Measurements from ENCODE around the gene NCAPG. TPM values are rescaled to one million over a fixed set of nuclear protein-coding genes. Genes with fewer than 3 reads are reported as not detected.
A peak's percentile ranks its signal among the peaks of the same experiment; 100 is the strongest.
"Not testable (repeated sequence)": the region's sequence is repeated elsewhere in the genome, so short reads cannot be mapped to it uniquely, and the experiment has no call there.

Gene NCAPG
- total RNA-seq, 1 experiment from 2014 or later = 25.2 TPM

DNA sequence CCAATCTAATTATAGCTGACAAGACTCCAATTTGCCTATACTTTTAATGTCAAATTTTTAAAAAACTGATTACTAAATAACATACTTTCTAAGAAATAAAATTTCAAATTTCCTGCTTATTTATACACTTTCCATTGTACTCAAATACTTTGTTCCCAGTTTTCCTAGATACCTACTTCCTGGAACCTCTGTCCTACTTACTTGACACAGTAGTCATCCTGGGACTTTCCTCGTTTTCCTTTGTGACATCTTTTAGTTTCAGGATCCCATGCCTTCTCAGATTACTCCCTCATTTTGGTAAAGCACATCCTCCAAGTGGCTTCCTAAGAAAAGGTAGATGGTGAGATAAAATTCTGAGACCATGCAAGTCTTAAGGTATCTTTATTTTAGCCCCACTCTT, 16.0 kb upstream of the NCAPG start:
- no peak for DNase-seq (ENCODE audit: low spot score)

DNA sequence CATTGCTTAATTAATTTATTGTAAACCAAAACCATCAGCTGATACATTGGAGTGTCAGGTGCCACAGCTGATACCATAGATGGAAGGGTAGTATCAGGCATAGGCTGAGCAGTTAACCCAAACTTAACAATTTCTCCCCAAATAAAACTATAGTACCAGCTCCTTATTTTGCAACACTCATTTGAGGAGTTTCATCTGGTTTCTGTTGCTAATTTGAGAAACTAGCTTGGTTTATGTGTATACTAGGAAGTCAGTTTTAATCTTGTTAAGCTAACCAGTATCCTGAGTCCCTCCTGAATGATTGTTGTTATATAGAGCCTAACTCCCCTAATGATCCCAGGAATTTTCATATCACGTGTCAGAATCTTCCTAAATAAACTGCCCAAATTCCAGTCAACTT, 13.0 kb upstream of the NCAPG start:
- DNase-seq (ENCODE audit: low spot score) = no peak

DNA sequence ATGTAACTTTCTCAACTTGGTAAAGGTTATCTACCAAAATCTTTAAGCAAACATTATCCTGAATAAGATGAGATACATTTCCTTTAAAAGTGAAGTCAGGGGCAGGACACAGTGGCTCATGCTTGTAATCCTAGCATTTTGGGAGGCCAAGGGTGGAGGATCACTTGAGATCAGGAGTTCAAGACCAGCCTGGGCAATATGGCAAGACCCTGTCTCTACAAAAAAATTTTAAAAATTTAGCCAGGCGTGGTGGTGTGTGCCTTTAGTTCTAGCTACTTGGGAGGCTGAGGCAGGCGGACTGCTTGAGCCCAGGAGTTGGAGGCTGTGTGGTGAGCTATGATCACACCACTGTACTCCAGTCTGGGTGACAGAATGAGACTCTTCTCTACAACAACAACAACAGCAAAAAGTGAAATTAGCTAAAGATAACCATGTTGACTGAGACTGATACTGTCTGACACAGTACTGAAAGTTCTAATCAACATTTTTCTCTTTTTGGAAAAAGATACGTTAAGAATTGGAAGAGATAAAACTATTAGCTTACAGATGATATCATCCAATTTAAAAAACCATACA, 5.1 kb upstream of the NCAPG start:
- DNase-seq (ENCODE audit: low spot score) = no peak

DNA sequence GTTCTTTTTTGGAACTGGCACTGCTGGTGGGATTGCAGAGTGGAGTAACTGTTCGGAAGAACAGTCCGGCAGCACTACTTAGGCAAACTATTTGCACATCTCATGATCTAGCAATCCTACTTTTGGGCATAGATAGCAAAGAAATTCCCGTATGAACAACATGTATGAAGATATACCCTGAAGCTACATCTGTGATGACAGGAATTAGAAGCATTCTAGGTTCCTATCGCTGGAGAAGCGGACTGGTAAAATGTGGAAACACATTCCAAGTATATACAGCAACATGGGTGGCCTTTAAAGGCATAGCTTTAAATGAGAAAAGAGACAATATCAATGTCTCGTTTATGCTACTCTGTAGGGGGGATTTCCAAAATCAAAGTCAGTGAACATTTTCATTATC, 3.3 kb upstream of the NCAPG start:
- no peak for DNase-seq (ENCODE audit: low spot score)

DNA sequence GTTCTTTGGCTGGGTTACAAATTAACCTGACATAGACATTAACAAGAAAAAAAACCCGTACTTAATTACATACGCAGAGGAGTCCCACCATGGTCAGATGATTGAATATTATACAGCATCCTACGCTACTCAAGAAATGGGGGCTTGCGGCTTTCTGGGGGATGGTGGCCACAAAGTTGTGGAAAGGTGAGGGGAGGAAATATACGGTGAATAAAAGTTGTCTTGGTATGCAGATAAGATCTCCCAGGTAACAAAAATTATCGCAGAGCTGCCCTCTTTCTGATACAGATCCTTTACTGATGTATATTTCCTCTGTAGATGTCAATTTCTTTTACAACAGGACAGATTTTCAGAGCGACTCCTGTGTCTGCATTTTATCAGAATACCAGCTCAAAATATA, 1.1 kb upstream of the NCAPG start:
- peak; percentile 43 for DNase-seq (ENCODE audit: low spot score)

DNA sequence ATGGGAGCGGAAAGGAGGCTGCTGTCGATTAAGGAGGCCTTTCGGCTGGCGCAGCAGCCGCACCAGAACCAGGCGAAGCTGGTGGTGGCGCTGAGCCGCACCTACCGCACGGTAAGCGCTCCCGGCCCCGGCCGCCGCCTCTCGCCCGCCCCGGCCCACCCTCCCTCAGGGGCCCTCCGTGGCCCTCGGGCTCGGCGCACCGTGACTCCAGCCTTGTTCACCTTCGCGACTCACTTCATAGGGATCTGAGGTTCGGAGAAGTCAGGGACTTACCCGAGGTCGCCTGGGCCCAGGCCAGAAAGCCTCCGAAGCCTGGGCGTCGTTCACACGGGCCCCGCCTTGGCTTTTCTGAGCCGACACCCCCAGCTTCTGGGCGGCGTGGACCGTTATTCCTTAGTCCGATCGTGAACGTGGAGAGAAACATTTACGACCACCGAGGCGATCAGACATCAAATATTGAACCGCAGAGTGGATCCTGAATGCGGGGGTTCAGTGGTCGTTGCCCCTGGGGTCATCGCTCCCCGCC, 362 bp downstream of the NCAPG start:
- no peak for DNase-seq (ENCODE audit: low spot score)

DNA sequence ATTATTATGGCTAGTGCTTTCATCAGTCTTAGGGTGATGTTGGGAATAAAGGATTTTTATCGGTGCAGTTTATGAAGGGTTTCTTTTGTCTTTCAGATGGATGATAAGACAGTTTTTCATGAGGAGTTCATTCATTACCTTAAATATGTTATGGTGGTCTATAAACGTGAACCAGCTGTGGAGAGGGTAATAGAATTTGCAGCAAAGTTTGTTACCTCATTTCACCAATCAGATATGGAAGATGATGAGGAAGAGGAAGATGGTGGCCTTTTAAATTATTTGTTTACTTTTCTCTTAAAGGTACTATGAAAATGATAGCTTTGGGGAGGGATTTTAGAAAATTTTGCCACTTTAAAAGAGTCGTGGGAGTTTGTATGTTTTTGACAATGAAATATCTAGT, 1.3 kb downstream of the NCAPG start:
- no peak for DNase-seq (ENCODE audit: low spot score)

DNA sequence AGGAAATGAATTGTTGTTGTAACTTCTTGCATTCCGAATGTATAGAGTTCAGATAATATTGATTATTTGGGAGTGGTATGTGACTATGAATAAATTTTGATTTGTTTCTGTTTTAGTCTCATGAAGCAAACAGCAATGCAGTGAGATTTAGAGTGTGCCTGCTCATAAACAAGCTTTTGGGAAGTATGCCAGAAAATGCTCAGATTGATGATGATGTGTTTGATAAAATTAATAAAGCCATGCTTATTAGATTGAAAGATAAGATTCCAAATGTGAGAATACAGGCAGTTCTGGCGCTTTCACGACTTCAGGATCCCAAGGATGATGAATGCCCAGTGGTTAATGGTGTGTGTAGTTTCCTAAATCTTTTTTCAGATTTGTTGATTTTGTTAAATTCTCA, 2.0 kb downstream of the NCAPG start:
- DNase-seq (ENCODE audit: low spot score) = no peak

DNA sequence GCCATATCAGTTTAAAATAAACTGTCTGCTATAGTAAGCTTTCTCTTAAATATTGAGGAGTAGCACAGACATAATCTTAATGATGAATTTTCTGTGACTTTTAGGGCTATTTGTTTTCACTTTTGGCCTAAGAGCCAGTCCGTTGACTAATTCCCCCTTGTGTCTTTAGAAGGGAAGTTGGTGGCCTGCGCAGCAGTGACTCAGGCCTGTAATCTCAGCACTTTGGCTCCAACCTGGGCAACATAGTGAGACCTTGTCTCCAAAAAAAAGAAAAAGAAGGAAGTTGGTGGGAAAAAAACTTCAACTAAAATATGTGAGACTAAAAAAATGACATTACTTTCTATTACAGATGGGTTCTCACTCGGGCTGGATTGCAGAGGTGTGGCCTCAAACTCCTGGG, 3.4 kb downstream of the NCAPG start:
- DNase-seq (ENCODE audit: low spot score) = no peak

DNA sequence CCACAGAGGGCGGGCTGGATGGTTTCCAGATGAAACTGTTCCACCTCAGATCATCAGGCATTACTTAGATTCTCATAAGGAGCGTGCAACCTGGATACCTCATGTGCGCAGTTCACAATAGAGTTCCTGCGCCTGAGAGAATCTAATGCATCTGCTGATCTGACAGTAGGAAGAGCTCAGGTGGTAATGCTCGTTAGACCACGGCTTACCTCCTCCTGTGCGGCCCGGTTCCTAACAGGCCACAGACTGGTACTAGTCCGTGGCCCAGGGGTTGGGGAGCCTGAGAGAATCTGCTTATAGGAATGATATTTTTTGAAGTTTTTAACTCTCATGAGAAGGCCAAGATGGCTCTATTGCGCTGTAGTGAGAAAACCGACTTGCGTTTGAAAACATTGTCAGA, 5.4 kb downstream of the NCAPG start:
- no peak for DNase-seq (ENCODE audit: low spot score)

DNA sequence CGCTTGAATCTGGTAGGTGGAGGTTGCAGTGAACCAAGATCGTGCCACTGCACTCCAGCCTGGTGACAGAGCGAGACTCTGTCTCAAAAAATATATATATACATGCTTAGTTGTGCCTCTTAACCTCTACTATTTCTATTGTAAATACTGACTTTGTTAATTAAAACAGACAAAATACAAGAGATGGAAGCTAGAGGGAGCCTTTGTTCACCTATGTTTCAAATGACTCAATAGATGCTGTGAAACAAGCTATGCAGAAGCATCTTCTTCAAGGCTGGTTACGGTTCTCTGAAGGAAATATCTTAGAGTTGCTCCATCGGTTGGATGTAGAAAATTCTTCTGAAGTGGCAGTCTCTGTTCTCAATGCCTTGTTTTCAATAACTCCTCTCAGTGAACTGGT, 6.2 kb downstream of the NCAPG start:
- DNase-seq (ENCODE audit: low spot score) = peak; percentile 63

DNA sequence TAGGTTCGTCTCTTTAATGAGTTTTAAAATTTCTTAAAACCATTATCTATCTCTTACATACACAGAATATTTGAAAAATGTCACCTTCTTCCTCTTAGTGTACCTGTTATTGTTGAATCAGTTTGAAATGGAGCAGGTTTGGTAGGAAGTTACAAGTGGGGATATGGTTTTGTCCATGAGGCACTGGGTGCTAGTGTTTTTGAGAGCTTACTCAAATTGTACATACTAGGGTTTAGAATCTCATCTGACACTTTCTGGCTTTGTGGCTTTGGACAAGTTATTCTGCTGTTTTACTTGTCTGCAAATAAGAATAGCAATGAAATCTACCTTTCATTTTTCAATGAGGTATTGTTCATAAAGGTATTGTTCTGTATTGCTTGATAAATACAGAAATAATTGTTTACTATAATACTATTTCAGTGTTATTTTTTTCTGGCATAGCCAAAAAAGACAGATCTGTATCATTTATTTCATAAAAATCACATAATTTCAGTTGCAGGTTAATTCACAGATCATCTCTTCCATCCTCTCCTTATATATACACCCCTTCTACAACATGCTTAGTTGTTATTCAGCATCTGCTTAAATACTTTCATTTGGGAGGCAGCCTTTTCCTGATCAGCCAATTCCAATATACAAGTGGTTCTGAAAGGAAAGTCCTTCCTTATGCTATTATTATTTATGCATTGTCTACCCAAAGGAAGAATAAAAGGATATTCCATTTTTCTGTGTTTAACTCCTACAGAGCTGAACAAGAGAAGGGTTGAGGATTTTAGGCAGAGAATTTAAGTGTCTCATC, 13.3 kb downstream of the NCAPG start:
- DNase-seq (ENCODE audit: low spot score) = no peak

DNA sequence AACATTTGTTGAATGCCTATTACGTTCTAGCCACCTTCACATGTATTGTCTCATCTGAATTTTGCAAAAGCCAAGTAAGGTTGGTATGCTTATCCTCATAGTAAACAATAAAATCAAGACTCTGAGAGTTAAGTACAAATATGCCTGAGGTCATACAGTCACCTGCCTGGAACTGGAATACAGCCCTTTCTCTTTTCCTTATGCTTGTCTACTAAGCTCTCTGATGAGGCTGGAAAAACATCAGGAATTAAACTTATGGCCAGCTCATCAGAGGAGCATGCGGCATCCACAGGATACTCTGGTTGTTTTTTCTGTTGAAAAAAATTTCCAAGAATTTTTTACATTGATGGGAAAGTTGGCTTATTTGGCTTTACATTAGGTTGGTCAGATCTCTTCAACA, 35.5 kb downstream of the NCAPG start:
- no peak for DNase-seq (ENCODE audit: low spot score)

DNA sequence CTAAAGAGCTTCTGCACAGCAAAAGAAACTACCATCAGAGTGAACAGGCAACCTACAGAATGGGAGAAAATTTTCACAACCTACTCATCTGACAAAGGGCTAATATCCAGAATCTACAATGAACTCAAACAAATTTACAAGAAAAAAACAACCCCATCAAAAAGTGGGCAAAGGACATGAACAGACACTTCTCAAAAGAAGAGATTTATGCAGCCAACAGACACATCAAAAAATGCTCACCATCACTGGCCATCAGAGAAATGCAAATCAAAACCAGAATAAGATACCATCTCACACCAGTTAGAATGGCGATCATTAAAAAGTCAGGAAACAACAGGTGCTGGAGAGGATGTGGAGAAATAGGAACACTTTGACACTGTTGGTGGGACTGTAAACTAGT, 39.5 kb downstream of the NCAPG start:
- not testable (repeated sequence) for DNase-seq (ENCODE audit: low spot score)

DNA sequence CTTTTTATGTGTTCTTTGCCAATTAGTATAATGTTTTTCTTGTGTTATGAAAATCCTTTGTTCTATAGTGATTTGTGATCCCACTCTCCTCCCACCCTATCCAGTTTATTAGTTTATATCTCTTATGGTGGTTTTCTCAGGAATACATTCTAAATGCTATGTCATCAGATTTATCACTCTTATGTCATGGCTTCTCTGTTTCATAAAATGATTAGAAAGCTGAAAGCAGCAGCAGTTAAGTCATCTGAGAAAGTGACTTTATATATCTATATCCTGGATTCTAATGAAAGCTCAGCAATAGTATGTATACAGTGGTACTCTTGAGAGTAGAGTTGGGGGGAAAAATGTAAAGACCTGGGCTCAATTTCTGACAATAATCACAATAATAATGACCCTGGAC, 41.2 kb downstream of the NCAPG start:
- DNase-seq (ENCODE audit: low spot score) = no peak

DNA sequence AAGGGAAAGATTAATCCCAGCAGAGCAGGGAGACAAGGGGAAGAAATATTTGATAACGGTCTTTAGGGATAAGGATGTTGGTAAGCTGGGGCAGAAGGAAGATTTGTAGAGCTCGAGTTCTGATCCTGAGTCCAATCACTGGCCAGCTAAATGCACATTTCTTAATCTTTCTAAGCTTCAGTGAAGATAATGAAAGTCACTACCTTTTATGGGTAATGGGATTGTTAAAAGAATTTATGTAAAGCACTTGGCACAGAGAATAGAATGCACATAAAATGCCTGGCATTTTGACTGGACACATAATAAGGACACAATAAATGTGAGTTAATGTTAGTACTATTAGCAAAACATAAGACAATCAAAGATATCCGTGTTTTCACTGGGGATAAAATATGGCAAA, 43.3 kb downstream of the NCAPG start:
- no peak for DNase-seq (ENCODE audit: low spot score)

DNA sequence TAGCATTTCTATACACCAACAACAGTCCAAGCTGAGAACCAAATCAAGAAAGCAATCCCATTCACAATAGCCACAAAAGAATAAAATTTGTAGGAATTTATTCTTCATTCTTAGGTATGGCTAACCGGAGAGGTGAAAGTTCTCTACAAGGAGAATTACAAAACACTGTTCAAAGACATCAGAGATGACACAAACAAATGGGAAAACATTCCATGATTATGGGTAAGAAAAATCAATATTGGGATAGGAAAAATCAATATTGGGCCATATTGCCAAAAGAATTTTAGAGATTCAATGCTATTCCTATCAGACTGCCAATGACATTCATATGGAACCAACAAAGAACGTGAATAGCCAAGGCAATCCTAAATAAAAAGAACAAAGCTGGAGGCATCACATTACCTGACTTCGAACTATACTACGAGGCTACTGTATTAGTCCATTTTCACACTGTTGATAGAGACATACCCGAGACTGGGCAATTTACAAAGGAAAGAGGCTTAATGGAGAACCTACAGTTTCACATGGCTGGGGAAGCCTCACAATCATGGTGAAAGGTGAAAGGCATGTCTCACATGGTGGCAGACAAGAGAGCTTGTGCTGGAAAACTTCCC, 49.1 kb downstream of the NCAPG start:
- DNase-seq (ENCODE audit: low spot score) = no peak

DNA sequence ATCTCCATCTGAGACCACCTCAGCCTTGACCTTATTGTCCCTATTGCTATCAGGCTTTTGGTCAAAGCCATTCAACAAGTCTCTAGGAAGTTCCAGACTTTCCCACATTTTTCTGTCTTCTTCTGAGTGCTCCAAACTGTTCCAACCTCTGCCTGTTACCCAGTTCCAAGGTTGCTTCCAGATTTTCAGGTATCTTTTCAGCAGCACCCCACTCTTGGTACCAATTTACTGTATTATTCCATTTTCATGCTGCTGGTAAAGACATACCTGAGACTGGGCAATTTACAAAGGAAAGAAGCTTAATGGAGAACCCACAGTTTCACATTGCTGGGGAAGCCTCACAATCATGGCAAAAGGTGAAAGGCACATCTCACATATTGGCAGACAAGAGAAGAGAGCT, 51.1 kb downstream of the NCAPG start:
- DNase-seq (ENCODE audit: low spot score) = not testable (repeated sequence)

DNA sequence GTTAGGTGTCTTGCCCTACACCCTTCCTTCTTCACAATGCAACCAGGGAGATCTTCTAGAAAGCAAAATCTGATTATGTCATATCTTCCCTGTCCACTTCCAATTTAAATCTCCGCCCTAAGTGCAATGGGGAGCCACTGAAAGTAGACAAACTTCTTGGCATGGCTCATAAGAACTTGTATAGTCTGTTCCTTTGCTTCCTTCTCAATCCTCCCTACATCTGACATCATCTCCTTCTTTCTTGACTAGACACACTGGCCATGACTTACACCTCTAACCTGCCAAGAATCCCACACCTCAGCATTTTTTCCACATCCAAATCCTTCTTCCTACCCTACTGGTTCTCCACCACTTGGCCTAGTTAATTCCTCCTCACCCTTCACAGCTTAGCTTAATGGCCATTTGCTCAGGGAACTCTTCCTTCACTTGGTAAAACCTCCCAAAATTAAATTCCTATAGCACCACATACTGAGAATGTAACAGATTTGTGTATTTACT, 55.1 kb downstream of the NCAPG start:
- no peak for DNase-seq (ENCODE audit: low spot score)

DNA sequence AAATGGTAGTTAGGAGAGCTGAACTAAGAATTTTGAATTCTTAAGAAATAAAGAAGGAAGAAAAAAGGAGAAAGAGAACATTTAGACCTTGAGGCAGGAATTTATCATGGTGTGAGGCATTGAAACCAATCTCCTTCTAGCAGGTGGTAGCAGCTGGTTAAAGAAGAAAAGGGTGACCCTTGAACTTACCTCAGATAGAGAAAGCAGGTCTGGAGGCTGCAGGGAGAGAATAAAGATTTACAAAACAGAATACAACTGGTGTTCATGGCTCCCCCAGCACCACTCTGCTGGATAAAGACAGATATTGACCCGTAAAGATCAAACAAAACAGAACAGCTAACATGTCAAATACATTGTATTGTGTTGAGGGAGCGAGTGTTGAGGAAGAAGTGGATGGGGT, 56.0 kb downstream of the NCAPG start:
- no peak for DNase-seq (ENCODE audit: low spot score)

DNA sequence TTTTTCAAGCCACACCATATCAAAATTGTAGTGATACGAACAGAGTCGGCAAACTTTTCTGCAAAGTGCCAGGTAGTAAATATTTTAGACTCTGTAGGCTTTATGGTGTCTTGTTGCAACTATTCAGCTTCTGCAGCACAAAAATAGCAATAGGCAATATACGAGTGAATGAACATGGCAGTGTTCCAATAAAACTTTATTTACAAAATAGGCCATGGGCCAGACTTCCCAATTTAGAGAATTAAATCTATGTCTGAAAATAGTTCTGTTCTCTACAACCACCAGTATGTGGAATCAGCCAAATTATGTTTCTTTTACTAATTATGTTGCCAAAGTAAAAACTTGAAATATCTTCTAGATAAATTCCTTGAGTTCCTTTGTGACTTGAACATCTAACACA, 56.5 kb downstream of the NCAPG start:
- DNase-seq (ENCODE audit: low spot score) = no peak

DNA sequence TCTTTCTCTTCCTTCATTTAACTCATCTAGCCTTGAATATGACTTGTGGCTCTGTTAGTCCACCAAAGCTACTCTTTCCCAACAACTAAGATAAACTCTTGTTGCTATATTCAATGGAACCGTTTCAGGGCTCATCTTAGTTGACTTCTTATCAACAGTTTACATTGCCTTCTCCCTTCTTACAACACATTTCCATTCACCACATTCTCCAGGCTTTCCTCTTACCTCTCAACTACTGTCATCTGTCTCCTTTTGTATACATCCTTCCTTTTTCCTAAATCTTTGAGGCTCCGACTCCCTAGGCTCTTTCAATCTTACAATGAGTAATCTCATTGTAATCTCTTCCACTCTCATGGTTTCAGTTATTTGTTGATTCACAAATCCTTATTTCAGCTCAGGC, 58.5 kb downstream of the NCAPG start:
- no peak for DNase-seq (ENCODE audit: low spot score)
